ENCODE data around the gene VIT.

Gene VIT

GRCh38 chr2:36696533-36696932 is at the start of gene VIT:
TSS of gene VIT (plus strand) at chr2:36696707. CDS start at chr2:36716371, 19,664 bp downstream.
- no peak for DNase-seq (ENCODE audit: low read depth in 2 of 2)

GRCh38 chr2:36650031-36650829 is 46.3 kb upstream of the VIT start:
- peak in 1 of 2 donors; percentile 3 for DNase-seq (ENCODE audit: low read depth in 2 of 2)

- DNase-seq (ENCODE audit: low read depth in 2 of 2) = no peak
These were observed 43.4 kb upstream of the VIT start for GRCh38 chr2:36653155-36653554.

- DNase-seq (ENCODE audit: low read depth in 2 of 2) = no peak
These were observed 42.4 kb upstream of the VIT start for GRCh38 chr2:36653967-36654694.

- no peak for DNase-seq (ENCODE audit: low read depth in 2 of 2)
These were observed 41.1 kb upstream of the VIT start for GRCh38 chr2:36655453-36655852.

GRCh38 chr2:36657703-36658102 is 38.8 kb upstream of the VIT start:
- DNase-seq (ENCODE audit: low read depth in 2 of 2) = no peak

- DNase-seq (ENCODE audit: low read depth in 2 of 2) = no peak
These were observed 38.2 kb upstream of the VIT start for GRCh38 chr2:36658277-36658748.

- DNase-seq (ENCODE audit: low read depth in 2 of 2) = no peak
These were observed 37.3 kb upstream of the VIT start for GRCh38 chr2:36659218-36659617.

- no peak for DNase-seq (ENCODE audit: low read depth in 2 of 2)
These were observed 36.6 kb upstream of the VIT start for GRCh38 chr2:36659872-36660312.

GRCh38 chr2:36662638-36663037 is 33.9 kb upstream of the VIT start:
- no peak for DNase-seq (ENCODE audit: low read depth in 2 of 2)

GRCh38 chr2:36663295-36663694 is 33.2 kb upstream of the VIT start:
- DNase-seq (ENCODE audit: low read depth in 2 of 2) = no peak

- DNase-seq (ENCODE audit: low read depth in 2 of 2) = no peak
These were observed 32.4 kb upstream of the VIT start for GRCh38 chr2:36663851-36664695.

GRCh38 chr2:36664696-36665076 is 31.8 kb upstream of the VIT start:
- DNase-seq (ENCODE audit: low read depth in 2 of 2) = no peak

GRCh38 chr2:36667931-36668330 is 28.6 kb upstream of the VIT start:
- DNase-seq (ENCODE audit: low read depth in 2 of 2) = no peak

GRCh38 chr2:36670881-36671595 is 25.5 kb upstream of the VIT start:
- DNase-seq (ENCODE audit: low read depth in 2 of 2) = no peak

GRCh38 chr2:36671731-36672130 is 24.8 kb upstream of the VIT start:
- no peak for DNase-seq (ENCODE audit: low read depth in 2 of 2)

- no peak for DNase-seq (ENCODE audit: low read depth in 2 of 2)
These were observed 24.3 kb upstream of the VIT start for GRCh38 chr2:36672199-36672598.

GRCh38 chr2:36675579-36676282 is 20.8 kb upstream of the VIT start:
- no peak for DNase-seq (ENCODE audit: low read depth in 2 of 2)

GRCh38 chr2:36676364-36676763 is 20.1 kb upstream of the VIT start:
- no peak for DNase-seq (ENCODE audit: low read depth in 2 of 2)

GRCh38 chr2:36677386-36677785 is 19.1 kb upstream of the VIT start:
- DNase-seq (ENCODE audit: low read depth in 2 of 2) = no peak
